Transverse colon (tissue), 4 donors: Measurements from ENCODE around the gene OPA3. TPM values are rescaled to one million over a fixed set of nuclear protein-coding genes. Genes with fewer than 3 reads are reported as not detected.

Experiments
- DNase-seq: peaks from one replicate; pipeline ENCODE4 v3.0.0-alpha.2; 2019
- H3K27ac ChIP-seq, 4 donors: fragments of 200-600 bp; sonication (generic); 2 replicates each; pipeline ENCODE4 v1.5.1; 2016 to 2018; ENCODE audit warnings: inconsistent platforms in 4 of 4
- H3K27me3 ChIP-seq: fragments of 200-600 bp; sonication (generic); 2 replicates; pipeline ENCODE4 v1.5.1; 2017; ENCODE audit warnings: inconsistent platforms
- H3K36me3 ChIP-seq, 4 donors: fragments of 200-600 bp; sonication (generic); 2 replicates each; pipeline ENCODE4 v1.5.1; 2017 to 2019; ENCODE audit warnings: inconsistent platforms in 4 of 4
- H3K4me1 ChIP-seq, 4 donors: fragments of 200-600 bp; sonication (generic); 2 replicates each; pipeline ENCODE4 v1.5.1; 2017 to 2020; ENCODE audit warnings: inconsistent platforms in 4 of 4
- H3K4me3 ChIP-seq, 4 donors: fragments of 200-600 bp; sonication (generic); 1 replicate in 1 of 4; 2 replicates in 3 of 4; pipeline versions ENCODE4 v1.5.1 to v1.6.1; 2017 to 2019; ENCODE audit warnings: inconsistent platforms in 4 of 4
- H3K9me3 ChIP-seq, 2 donors: fragments of 200-600 bp; sonication (generic); 2 replicates each; pipeline ENCODE4 v1.5.1; 2017 to 2019; ENCODE audit warnings: inconsistent platforms in 2 of 2
- CTCF ChIP-seq, 5 experiments: fragments of 200-600 bp in 3 of 5; fragments of 450-650 bp in 2 of 5; sonication (generic) in 3 of 5; IDR thresholded peaks; 1 replicate in 2 of 5; 2 replicates in 3 of 5; pipeline ENCODE4 v1.5.1; 2016 to 2017; ENCODE audit warnings: antibody characterized with exemption in 5 of 5, inconsistent platforms in 3 of 5, mild to moderate bottlenecking in 2 of 5, moderate library complexity in 1 of 5
- EP300 ChIP-seq: sonication (generic); formaldehyde crosslinking; IDR thresholded peaks from one replicate; pipeline ENCODE4 v1.6.1; 2017; ENCODE audit warnings: antibody characterized with exemption, low read depth
- POLR2A ChIP-seq: fragments of 450-650 bp; IDR thresholded peaks from one replicate; pipeline ENCODE4 v1.6.1; 2016; ENCODE audit warnings: antibody characterized with exemption, mild to moderate bottlenecking, moderate library complexity
- POLR2AphosphoS5 ChIP-seq, 3 donors: sonication (generic); formaldehyde crosslinking; IDR thresholded peaks; one replicate each; pipeline ENCODE4 v1.6.1; 2016; ENCODE audit warnings: antibody characterized with exemption in 3 of 3
- WGBS, 2 donors: methylation state at CpG; one replicate each; pipeline ENCODE4 v1.1.5; 2018; ENCODE audit warnings: low coverage in 1 of 2; 5-methylcytosine and 5-hydroxymethylcytosine counted together
- in situ Hi-C, 4 donors: fragments of 200-750 bp; cut with MboI; loops; one replicate each; pipeline versions ENCODE4 v1.15.0 to v1.15.1; 2017; ENCODE audit warnings: low sequenced_read_pairs in 3 of 4, low pct_ligation_motif_present in 1 of 4, low pct_unique_long_range_greater_than_20kb in 1 of 4
- intact Hi-C: fragments of 100-400 bp; cut with DNase I; formaldehyde crosslinking; loops from one replicate; pipeline ENCODE4 v1.15.1; 2023; ENCODE audit warnings: low total_unique reads
- total RNA-seq, 4 donors: library from RNA; depleted of rRNA; stranded (reverse); fragments of >200 nt; gene quantifications; one replicate each; pipeline ENCODE4 v1.1.0, GENCODE V29; 2016

The OPA3 gene
- total RNA-seq, 4 donors from 2014 or later, result 6.7 to 10.8 (median 8.6) TPM

- no peak for DNase-seq
- TF ChIP-seq CTCF (IDR thresholded peaks at IDR 0.05) (no peak), POLR2AphosphoS5 (IDR thresholded peaks at IDR 0.05) (no peak), EP300 (no peak), POLR2A (no peak)
- no peaks in the 10 kb centered on the region for H3K9me3 ChIP-seq
- H3K27me3 ChIP-seq, result peaks cover 87% of the 10 kb centered on the region
- intact Hi-C loops (no loop called here), in situ Hi-C loops (no loop called here)
- no peaks in the 10 kb centered on the region for H3K36me3 ChIP-seq
- H3K27ac ChIP-seq, result peak overlapping the region in 1 of 4 donors; percentile 28
- no peak overlapping the region for H3K4me3 ChIP-seq
- H3K4me1 ChIP-seq, result peaks cover 0 to 16% (median 2%) of the 10 kb centered on the region in 4 donors
- 17 to 44% methylated on average over 2 to 5 of the region's 5 CpGs for WGBS, 2 donors
Observed at GRCh38 chr19:45600340-45600885, 15.8 kb upstream of the OPA3 start.

- Histone ChIP-seq H3K4me3 (no peak overlapping the region), H3K4me1 (peaks cover 0 to 16% (median 2%) of the 10 kb centered on the region in 4 donors), H3K9me3 (no peaks in the 10 kb centered on the region), H3K27ac (peak overlapping the region in 1 of 4 donors; percentile 2), H3K27me3 (peaks cover 98% of the 10 kb centered on the region), H3K36me3 (no peaks in the 10 kb centered on the region)
- intact Hi-C loops, result no loop called here
- WGBS, 2 donors, result 11 to 13% methylated on average over 1 to 9 of the region's 13 CpGs
- no peak for DNase-seq
- in situ Hi-C loops, result no loop called here
- TF ChIP-seq EP300 (no peak), POLR2AphosphoS5 (IDR thresholded peaks at IDR 0.05) (no peak), POLR2A (no peak), CTCF (IDR thresholded peaks at IDR 0.05) (no peak)
Observed at GRCh38 chr19:45599286-45599685, 14.7 kb upstream of the OPA3 start.

GRCh38 chr19:45598267-45599001, 13.8 kb upstream of the OPA3 start:
- 3 to 5% methylated on average over 10 to 22 of the region's 22 CpGs for WGBS, 2 donors
- intact Hi-C loops (no loop called here), in situ Hi-C loops (no loop called here)
- H3K27me3 ChIP-seq, result peaks cover 97% of the 10 kb centered on the region
- no peaks in the 10 kb centered on the region for H3K36me3 ChIP-seq
- H3K9me3 ChIP-seq, result no peaks in the 10 kb centered on the region
- H3K27ac ChIP-seq, result peak overlapping the region in 2 of 4 donors; percentile 2 to 13
- no peak for DNase-seq
- no peak overlapping the region for H3K4me3 ChIP-seq
- TF ChIP-seq POLR2AphosphoS5 (IDR thresholded peaks at IDR 0.05) (no peak), POLR2A (no peak), CTCF (IDR thresholded peaks at IDR 0.05) (no peak), EP300 (no peak)
- H3K4me1 ChIP-seq, result peaks cover 0 to 16% (median 2%) of the 10 kb centered on the region in 4 donors

GRCh38 chr19:45597425-45598111, 13.0 kb upstream of the OPA3 start:
- H3K27ac ChIP-seq, result peak overlapping the region in 1 of 4 donors; percentile 13

More at GRCh38 chr19:45597425-45598111, 13.0 kb upstream of the OPA3 start:
- no peak for DNase-seq
- in situ Hi-C loops (no loop called here), intact Hi-C loops (no loop called here)
- no peak for TF ChIP-seq EP300
- no peak for TF ChIP-seq POLR2A
- TF ChIP-seq CTCF (IDR thresholded peaks at IDR 0.05), result no peak
- no peak for TF ChIP-seq POLR2AphosphoS5 (IDR thresholded peaks at IDR 0.05)
- Histone ChIP-seq H3K36me3 (no peaks in the 10 kb centered on the region), H3K4me1 (peaks cover 0 to 16% (median 2%) of the 10 kb centered on the region in 4 donors), H3K27me3 (peaks cover 95% of the 10 kb centered on the region), H3K9me3 (no peaks in the 10 kb centered on the region), H3K4me3 (no peak overlapping the region)
- 0 to 33% methylated on average over 1 to 4 of the region's 5 CpGs for WGBS, 2 donors
